ENCODE data around the gene ATP6V1A. TPM values are rescaled to one million over a fixed set of nuclear protein-coding genes. Genes with fewer than 3 reads are reported as not detected.
A peak's percentile ranks its signal among the peaks of the same experiment; 100 is the strongest.

The ATP6V1A gene
- total RNA-seq, 4 donors from 2014 or later: 21.0 to 23.5 (median 22.8) TPM

DNA sequence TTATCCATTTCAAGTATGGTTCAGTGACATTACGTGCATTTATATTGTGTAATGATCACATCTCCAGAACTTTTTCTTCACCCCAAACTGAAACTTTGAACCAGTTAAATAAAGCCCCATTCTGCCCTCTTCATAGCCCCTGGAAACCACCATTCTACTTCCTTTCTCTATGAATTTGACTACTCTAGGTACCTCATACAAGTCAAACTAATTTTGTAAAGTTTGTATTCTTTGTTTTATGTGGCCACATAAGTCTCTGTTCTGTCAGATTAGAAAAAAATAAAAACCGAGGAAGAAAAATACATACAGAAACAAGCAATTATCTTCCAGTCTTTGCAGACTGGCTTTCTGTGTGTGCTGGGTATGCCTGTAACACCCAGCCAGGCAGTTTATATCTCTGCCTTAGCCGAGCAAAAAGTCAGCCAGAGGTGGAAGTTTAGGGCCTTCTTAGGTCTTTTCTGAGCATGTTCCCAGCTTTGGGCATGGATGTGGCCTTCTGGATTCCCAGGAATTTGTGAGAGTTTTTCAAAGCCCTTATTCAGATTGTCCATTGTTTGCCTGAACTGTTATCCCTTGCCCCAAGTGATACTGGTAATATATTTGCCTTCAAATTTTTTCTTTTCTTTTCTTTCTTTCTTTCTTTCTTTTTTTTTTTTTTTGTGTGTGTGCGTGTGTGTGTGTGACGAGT, 85.8 kb downstream of the ATP6V1A start:
- no peak overlapping the region for H3K27ac ChIP-seq (replicated peaks in 1 of 4)
- 91% methylated on average over 5 of the region's 5 CpGs for WGBS
- intact Hi-C loops (cut with DNase I): loop anchor here (10.0 kb wide), 1 partner anchor 98 kb away; no protein-coding TSS in a partner anchor

GRCh38 chr3:113834983-113835382, 88.1 kb downstream of the ATP6V1A start:
- Histone ChIP-seq H3K4me3 (no peak overlapping the region), H3K36me3 (no peaks in the 10 kb centered on the region), H3K4me1 (peaks cover 0 to 13% (median 9%) of the 10 kb centered on the region in 4 donors), H3K27ac (replicated peaks in 1 of 4) (no peak overlapping the region), H3K27me3 (no peaks in the 10 kb centered on the region), H3K9me3 (peaks cover 0 to 3% (median 0%) of the 10 kb centered on the region in 4 donors)
- TF ChIP-seq POLR2A (IDR thresholded peaks at IDR 0.05; ENCODE audit: low read depth) (no peak), CTCF (IDR thresholded peaks at IDR 0.05) (no peak), EP300 (IDR thresholded peaks at IDR 0.05) (no peak), POLR2AphosphoS5 (IDR thresholded peaks at IDR 0.05) (no peak)
- intact Hi-C loops (cut with DNase I): loop anchor here (5.0 to 10.0 kb wide), 2 partner anchors 77 to 100 kb away; no protein-coding TSS in a partner anchor
- no peak for DNase-seq (ENCODE audit: extremely low spot score)

More for the DNA sequence above, 85.8 kb downstream of the ATP6V1A start:
- TF ChIP-seq EP300 (IDR thresholded peaks at IDR 0.05): no peak
- TF ChIP-seq POLR2A (IDR thresholded peaks at IDR 0.05; ENCODE audit: low read depth): no peak
- no peak for TF ChIP-seq POLR2AphosphoS5 (IDR thresholded peaks at IDR 0.05)
- no peak for TF ChIP-seq CTCF (IDR thresholded peaks at IDR 0.05)
- H3K9me3 ChIP-seq: peaks cover 0 to 3% (median 0%) of the 10 kb centered on the region in 4 donors
- no peaks in the 10 kb centered on the region for H3K4me1 ChIP-seq
- H3K4me3 ChIP-seq: no peak overlapping the region
- no peak for DNase-seq (ENCODE audit: extremely low spot score)
- H3K36me3 ChIP-seq: no peaks in the 10 kb centered on the region
- no peaks in the 10 kb centered on the region for H3K27me3 ChIP-seq

GRCh38 chr3:113838631-113839209, 91.9 kb downstream of the ATP6V1A start, which contains the start of gene GRAMD1C:
GRAMD1C (plus strand) TSS chr3:113838788; CDS start chr3:113838910, 122 bp downstream.
- H3K4me3 ChIP-seq: peak within 1 kb of the TSS; percentile 55 to 70 (median 59)
- no peaks in the 10 kb centered on the region for H3K9me3 ChIP-seq
- under 1% methylated on average over 11 of the region's 48 CpGs for WGBS
- no peaks in the 10 kb centered on the region for H3K27me3 ChIP-seq
- DNase-seq (ENCODE audit: extremely low spot score): peak; percentile 93
- H3K36me3 ChIP-seq: no peaks in the 10 kb centered on the region
- peak within 1 kb of the TSS; percentile 33 to 60 (median 50) for H3K27ac ChIP-seq (replicated peaks in 1 of 4)
- TF ChIP-seq EP300 (IDR thresholded peaks at IDR 0.05) (no peak), POLR2A (IDR thresholded peaks at IDR 0.05; ENCODE audit: low read depth) (no peak), CTCF (IDR thresholded peaks at IDR 0.05) (peak; percentile 83 to 85 (median 83)), POLR2AphosphoS5 (IDR thresholded peaks at IDR 0.05) (peak in 1 of 2 donors; percentile 44)
- H3K4me1 ChIP-seq: peaks cover 0 to 13% (median 9%) of the 10 kb centered on the region in 4 donors
- intact Hi-C loops (cut with DNase I): loop anchor here (5.0 to 10.0 kb wide), 2 partner anchors 74 to 104 kb away; no protein-coding TSS in a partner anchor

DNA sequence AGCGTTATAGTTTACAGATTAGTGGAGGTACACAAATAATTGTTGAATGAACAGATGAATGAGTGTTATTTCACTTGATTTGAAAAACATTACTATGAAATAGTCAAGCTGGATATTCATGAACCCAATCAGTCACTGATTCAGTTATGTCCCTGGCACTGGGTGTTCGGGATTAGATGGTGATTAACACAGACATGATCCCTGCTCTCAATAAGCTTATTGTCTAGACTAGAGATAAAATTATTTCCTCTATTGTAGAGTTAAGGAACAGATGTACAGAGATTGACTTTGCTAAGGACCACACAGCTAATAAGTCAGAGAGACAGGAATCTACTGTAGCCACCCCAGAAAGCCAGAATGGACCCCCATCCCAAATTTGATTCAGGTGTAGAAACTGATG, 92.7 kb downstream of the ATP6V1A start:
- no peak for DNase-seq (ENCODE audit: extremely low spot score)
- intact Hi-C loops (cut with DNase I): loop anchor here (5.0 to 10.0 kb wide), 2 partner anchors 73 to 105 kb away; no protein-coding TSS in a partner anchor
- no peaks in the 10 kb centered on the region for H3K9me3 ChIP-seq
- no peak for TF ChIP-seq POLR2A (IDR thresholded peaks at IDR 0.05; ENCODE audit: low read depth)
- no peaks in the 10 kb centered on the region for H3K27me3 ChIP-seq
- WGBS: 83% methylated on average over 2 of the region's 2 CpGs
- H3K36me3 ChIP-seq: no peaks in the 10 kb centered on the region
- peak overlapping the region in 2 of 4 donors; percentile 62 to 70 for H3K4me3 ChIP-seq
- no peak overlapping the region for H3K27ac ChIP-seq (replicated peaks in 1 of 4)
- H3K4me1 ChIP-seq: peaks cover 0 to 13% (median 9%) of the 10 kb centered on the region in 4 donors

DNA sequence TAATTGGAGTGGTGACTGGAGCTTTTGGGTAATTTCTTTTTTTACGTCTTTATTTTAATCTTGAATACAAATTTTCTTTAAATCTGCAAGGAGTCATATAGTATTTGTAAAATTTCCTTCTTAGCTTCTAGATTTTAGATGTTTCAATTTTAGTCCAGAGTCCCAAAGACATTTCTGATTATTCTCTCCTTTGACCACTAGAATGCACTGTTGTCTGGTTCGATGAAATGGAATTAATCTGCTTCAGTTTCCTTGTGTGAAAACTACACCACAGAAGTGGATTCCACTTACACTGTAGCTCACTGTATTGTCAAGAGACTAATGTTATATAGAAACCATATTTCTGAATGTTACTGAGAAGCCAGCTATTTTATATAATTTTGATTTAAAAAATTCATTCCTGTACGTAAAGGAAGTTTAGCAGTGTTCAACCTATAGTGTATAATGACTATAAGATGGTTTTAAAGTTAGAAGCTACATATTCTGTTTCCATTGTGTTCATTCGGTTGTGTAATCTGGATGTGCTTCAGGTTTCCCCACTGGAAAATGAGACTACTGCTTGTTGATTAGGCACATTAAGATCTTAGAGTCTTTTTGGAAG, 97.9 kb downstream of the ATP6V1A start:
- H3K9me3 ChIP-seq: no peaks in the 10 kb centered on the region
- no peak for DNase-seq (ENCODE audit: extremely low spot score)
- H3K4me3 ChIP-seq: no peak overlapping the region
- 55% methylated on average over 4 of the region's 4 CpGs for WGBS
- H3K4me1 ChIP-seq: no peaks in the 10 kb centered on the region
- intact Hi-C loops (cut with DNase I): no loop called here
- H3K27ac ChIP-seq (replicated peaks in 1 of 4): no peak overlapping the region
- H3K36me3 ChIP-seq: no peaks in the 10 kb centered on the region
- H3K27me3 ChIP-seq: no peaks in the 10 kb centered on the region
- TF ChIP-seq CTCF (IDR thresholded peaks at IDR 0.05): peak; percentile 42 to 59 (median 43)
- TF ChIP-seq POLR2AphosphoS5 (IDR thresholded peaks at IDR 0.05): no peak
